Measurements from ENCODE around the gene ANO8.

- TF ChIP-seq L3MBTL2 (conservative IDR thresholded peaks at IDR 0.05) (no peak), TARDBP (IDR thresholded peaks at IDR 0.05) (no peak), ZNF384 (IDR thresholded peaks at IDR 0.05) (no peak), FOXA1 (IDR thresholded peaks at IDR 0.05) (no peak), BHLHE40 (IDR thresholded peaks at IDR 0.05; ENCODE audit: borderline replicate concordance) (no peak), ARNT (IDR thresholded peaks at IDR 0.05) (no peak), FOXM1 (IDR thresholded peaks at IDR 0.05; ENCODE audit: borderline replicate concordance) (no peak)
These were observed 22.5 kb upstream of the ANO8 start for GRCh38 chr19:17357078-17357666.
